H54 (cell line): ENCODE data around the gene HHAT.

Experiments
- DNase-seq: peaks from one replicate; pipeline ENCODE4 v3.0.0; 2011; ENCODE audit warnings: low spot score, mixed read lengths; ENCODE audit not compliant: insufficient read length
- FAIRE-seq: peaks from 3 replicates; lab custom pipeline; 2011; peaks lifted over from hg19 to GRCh38; lab: Jason Lieb, UNC
- POLR2A ChIP-seq: IDR thresholded peaks from 2 replicates; pipeline ENCODE4 v1.6.1; 2011; ENCODE audit warnings: low read depth, mild to moderate bottlenecking, low read length

HHAT gene

DNA sequence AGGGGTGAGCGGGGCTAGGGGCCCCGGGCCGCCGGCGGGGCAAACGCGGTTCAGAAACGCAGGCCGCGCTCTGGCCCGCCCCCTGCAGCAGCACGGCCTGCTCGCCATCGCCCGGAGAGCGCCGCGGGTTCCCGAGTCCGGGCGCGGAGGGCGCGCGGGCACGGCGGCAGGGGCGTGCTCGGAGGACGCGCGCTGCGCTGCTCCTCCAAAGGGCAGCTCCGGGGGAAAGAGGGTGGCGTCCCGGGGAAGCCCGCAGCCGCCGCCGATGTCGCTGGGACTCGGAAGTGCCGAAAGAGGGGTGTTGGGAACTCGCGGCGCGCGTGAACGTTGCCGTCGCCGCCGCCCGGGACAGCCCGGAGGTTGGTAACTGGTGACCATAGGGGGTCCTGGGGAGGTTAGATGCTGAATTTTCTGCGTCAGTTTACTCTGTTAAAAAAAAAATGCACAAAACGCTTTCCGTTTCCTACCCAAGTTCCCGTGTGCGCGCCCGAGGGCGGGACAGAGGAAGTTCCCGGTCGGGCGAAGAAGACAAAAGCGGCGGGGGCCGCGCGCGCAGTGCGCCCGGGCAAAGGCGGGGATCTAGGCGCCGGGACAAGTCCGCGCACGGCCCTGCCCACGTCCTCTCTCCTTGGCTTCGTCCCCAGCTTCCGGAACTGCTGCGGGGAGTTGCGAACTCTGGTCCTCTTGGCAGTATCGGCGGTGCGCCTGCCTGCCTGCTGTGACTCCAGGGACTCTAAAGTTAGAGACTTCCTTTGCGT lies at the start of gene HHAT:
Gene HHAT, plus strand, starts transcription at position 157 of the 758 bp plus-strand sequence. CDS start 20,074 bp downstream, outside the sequence.
- peak; percentile 46 for TF ChIP-seq POLR2A
- no peak for FAIRE-seq
- DNase-seq: peak; percentile 85

DNA sequence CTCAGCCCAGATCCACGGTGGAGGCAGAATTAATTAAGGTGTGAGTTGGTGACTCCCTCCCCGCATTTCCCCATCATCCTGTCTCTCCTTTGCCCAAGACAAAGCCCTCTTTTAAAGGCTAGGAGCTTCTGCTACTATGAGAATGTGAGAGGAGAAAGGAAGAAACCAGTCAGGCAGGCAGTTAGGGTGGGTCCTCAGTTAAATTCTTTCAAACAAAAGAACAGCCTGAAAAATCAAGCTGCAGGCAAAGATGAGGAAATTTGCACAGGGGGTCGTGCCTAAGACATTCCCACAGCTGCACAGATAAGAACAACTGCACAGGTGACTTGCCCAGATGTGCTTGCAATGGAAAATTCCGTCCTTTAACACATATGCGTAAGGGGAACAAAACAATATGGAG lies 48.5 kb upstream of the HHAT start:
- no peak for TF ChIP-seq POLR2A
- no peak for FAIRE-seq

DNA sequence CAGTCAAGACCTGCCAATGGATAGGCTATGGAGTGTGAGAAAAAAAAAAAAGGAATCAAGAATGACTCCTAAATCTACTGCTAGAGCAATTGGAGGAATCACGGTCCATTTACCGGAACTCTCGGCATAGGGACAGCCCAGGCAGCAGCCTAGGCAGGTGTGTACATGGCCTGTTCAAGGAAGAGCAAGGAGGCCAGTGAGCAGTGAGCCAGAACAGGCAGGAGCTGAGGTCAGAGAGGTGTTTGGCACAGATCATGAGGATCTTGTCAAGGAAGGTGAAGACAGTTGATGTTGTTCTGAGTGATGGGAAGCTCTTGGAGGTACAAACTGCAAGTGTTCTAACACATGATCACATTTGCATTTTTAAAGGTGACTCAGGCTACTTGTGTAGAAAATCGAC lies 40.6 kb upstream of the HHAT start:
- no peak for FAIRE-seq
- no peak for TF ChIP-seq POLR2A
- DNase-seq: no peak

More for the DNA sequence above, 48.5 kb upstream of the HHAT start:
- DNase-seq: no peak

DNA sequence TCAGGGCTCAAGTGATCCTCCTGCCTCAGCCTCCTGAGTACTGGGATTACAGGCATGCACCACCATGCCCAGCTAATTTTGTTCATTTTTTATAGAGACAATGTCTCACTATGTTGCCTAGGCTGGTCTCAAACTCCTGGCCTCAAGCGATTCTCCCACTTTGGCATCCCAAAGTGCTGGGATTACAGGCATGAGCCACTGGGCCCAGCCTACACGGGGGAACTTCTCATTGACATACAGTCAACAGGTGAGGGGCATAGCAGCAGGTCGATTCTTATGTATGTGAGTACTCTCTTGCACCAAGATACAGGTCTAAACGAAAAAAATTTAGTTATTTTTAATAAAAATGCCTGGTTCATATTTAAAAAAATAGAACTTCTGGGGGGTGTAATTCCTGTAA lies 39.5 kb upstream of the HHAT start:
- FAIRE-seq (no peak), DNase-seq (no peak)
- no peak for TF ChIP-seq POLR2A

DNA sequence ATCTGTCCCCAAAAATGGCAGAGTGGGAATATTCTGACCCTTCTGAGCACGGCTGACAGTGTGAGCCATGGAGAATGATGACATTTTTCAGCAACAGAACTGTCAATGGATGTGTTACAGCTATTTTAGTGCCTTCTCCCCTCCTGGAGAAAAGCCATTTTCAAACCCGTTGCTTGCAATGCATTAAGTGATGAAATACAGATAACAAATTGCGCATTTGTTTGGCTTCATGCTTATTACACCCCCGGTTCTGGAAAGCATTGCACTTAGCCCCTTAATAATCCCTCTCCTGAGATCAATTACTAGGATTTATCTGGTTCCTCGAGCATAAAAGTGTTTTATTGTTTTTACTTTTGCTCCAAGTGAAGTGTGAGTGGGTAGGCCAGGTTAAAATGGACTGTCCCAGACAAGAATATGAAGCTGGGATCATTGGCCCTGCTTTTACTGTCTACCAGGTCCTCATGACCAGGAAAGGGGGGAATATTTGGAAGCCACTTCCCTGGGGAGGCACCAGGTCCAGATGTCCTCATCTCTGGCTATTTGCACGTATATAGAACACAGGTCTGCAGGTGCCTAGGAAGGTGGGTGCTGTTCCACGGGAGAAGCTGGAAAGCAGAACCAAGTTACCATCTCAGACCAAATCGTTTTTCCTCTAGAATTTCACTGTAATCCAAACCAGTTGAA lies 37.5 kb upstream of the HHAT start:
- no peak for TF ChIP-seq POLR2A
- FAIRE-seq: no peak
- no peak for DNase-seq

DNA sequence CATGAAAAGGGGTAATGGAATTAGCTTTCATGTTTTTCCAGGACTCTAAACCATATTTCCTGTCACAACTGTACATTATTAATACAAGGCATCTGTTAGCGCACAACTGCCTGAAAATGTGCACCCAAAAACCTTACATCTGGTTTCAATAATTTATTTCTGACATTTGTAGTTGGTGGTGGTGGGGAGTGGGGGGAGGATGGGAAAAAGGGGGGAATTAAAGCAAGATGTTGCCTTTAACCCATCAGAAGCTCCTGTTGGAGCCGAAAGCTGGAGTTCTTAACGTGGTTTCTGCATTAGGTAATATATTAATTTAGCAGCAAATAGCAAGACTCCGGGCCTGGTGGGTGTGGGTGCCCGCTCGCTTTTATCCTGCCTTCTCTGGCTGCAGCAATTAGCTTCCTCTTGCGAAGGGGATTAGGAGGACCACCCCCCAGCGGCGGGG lies 36.9 kb upstream of the HHAT start:
- no peak for TF ChIP-seq POLR2A
- DNase-seq (no peak), FAIRE-seq (no peak)

DNA sequence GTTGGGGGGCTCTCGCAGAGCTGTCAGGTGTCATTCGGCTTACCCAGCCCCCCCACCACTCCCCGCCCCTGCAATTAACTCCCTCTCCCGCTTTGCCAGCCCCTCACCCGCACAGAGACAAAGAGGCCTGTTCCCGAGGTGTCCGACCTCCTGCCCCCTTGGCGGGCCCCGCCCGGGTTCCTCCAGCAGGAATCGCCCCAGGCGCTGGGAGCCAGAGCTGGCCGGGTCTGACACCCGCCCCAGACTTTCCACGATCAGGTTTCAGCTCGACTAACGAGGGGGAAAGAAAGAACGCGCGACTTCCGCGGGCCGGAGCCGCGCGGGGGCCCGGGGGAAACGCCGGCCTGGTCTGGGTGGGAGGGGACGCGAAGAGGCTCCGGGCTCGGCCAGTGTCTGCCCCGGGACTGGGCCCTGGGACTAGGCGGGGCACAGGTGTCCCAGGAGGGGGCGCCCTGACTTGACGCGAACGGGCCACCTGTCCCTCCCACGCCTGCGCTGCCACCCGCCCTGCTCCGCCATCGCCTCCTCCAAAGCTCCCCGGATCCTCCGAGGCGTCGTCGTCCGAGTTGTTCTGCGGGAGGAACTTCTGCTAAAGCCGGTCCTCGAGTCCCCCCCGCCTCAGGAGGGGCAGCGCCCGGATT lies 36.4 kb upstream of the HHAT start:
- DNase-seq (peak; percentile 19), FAIRE-seq (no peak)
- no peak for TF ChIP-seq POLR2A

DNA sequence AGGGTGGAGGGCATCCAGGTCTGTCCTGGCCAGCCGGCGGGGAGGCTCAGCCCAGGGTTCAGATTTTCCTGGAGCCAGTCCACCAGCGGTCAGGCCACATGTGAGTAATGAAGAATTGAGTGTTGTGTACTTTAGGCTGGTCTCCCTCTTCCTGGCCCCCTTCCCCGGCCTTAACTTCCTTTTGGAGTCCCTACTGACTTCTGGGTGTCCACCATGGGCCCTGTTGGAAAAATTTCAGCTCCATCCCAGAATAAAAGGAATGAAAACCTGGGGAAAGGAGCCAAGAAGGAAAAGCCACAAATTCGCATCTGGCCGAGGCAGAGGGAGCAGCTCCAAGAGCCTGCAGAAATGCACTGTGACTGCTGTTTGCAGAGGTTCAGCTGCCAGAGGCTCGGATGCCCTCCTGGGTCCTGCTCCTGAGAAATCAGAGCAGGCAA lies 35.5 kb upstream of the HHAT start:
- TF ChIP-seq POLR2A: no peak
- no peak for DNase-seq
- no peak for FAIRE-seq

DNA sequence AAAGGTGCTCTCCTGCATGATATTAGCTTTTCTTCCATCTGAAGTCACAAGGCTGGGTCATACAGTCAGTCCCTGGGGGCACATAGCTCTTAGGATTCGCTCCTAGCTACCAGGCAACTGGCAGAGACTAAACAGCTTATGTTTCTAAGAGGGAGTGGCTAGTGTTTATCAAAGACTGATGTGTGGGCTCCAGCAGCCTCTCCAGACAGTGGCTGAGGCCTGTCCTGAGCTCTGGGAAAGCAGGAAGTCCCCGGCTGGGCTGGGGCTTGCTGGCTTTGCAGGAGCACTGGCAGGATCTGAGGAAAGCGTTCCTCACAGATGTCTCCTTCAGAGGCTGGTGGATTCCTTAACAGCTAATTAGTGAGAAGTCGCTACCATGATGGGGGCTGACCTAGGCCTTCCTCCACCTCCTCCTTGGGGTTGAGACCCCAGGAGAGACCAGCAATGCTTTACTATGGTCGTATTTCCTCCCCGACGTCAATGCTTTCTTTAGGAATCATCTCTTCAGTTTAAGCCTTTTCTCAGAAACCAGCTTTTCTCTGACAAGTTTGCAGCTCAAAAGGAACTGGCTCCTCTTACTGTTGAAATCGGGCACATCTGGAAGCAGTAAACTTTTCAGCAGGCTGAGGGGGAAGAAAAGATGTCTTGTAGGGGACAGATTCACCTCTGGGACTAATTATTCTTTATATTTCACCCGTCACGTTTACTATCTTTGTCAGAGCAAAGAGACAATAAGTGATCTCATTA lies 33.5 kb upstream of the HHAT start:
- FAIRE-seq: no peak
- no peak for DNase-seq
- TF ChIP-seq POLR2A: no peak

DNA sequence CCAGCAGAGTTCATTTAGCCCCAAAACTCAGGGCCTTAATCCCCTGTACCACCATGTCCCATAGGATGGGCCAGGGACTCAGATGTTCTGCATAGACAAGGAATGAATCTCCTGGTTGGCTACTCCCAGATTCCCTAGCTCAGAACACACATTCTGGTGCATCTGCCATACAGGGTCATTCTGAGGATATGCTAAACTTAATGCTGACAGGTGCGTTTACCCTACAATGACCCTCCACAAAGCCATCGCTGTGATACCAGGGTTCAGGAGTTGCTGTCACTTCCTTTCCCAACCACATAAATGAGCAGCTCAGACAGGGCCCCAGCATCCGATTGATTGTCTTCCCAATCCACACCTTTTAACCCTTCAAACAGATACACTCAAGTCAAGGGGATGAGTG lies 32.0 kb upstream of the HHAT start:
- no peak for TF ChIP-seq POLR2A
- FAIRE-seq (no peak), DNase-seq (no peak)

DNA sequence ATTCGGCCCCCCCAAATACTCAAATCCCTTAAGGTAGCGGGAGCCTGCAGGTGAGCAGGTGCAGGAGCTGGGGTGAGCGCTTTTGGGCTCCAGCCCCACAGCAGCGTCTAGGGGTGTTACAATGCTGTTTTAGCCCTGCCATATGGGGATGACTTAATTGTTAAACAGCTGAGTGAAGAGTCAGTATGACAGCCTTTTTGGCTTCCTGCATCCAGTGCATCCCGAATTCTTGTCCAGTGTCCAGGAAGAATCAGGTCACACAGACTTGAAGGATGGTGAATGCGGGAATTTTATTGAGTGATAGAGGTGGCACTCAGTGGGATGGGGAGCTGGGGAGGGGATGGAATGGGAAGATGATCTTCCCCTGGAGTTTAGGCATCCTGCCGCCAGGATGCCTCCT lies 30.4 kb upstream of the HHAT start:
- no peak for FAIRE-seq
- no peak for DNase-seq
- TF ChIP-seq POLR2A: no peak

DNA sequence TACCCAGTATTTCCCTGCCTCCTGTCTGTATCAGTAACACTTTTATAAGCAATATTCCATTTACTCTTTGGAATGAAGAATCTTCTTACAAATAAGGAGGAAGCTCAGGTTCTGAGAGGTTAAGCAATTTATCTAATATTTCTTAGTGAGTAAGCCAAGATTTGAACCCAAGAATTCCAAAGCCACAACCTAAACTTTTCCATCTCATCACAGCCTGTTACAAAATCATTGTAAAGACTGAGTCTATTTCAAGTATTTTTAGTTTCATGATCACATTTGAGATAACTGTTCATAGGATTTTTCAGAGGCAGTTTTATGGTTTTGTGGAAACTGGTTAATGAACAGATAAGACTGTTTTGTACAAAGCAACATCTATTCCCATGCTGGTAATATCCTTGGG lies 29.8 kb upstream of the HHAT start:
- TF ChIP-seq POLR2A: no peak
- FAIRE-seq: no peak
- DNase-seq: no peak

DNA sequence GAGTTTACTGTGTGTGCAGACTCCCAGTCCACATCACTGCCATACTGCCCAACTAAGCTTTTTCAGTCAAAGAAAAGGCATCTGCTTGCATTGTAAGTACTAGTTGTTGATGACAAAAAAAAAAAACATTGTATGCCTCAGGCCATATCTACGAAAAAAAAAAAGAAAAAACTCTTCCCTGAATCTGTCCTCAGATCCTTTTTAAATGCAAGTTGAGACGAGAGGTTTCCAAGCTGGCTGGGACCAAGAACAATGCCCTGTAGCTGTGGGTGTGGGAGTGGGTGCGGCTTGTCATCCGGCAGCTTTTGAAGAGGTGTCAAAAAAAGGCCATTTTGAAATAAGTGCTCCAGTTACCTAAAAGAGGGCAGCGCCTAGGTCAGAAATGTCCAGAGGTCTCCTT lies 29.2 kb upstream of the HHAT start:
- TF ChIP-seq POLR2A: no peak
- no peak for DNase-seq
- no peak for FAIRE-seq
